ENCODE data around the gene UBE2G2. TPM values are rescaled to one million over a fixed set of nuclear protein-coding genes. Genes with fewer than 3 reads are reported as not detected.

UBE2G2 gene
- total RNA-seq, 1 donor = 75.3 TPM

GRCh38 chr21:44846485-44847260, 45.1 kb upstream of the UBE2G2 start:
- Histone ChIP-seq H3K79me2 (ENCODE audit: insufficient read depth, low read length) (peaks cover 15% of the 10 kb centered on the region), H3K4me3 (ENCODE audit: insufficient read depth, low read length) (peak overlapping the region; percentile 69), H3K4me2 (ENCODE audit: insufficient read depth, low read length) (peak overlapping the region; percentile 87), H2AFZ (ENCODE audit: low read length) (no peak overlapping the region), H3K27me3 (ENCODE audit: insufficient read depth, low read length) (peaks cover 15% of the 10 kb centered on the region), H3K27ac (ENCODE audit: low read depth, low read length) (peak overlapping the region; percentile 68), H3K4me1 (ENCODE audit: insufficient read depth, low read length) (peaks cover 18% of the 10 kb centered on the region), H3K36me3 (ENCODE audit: insufficient read depth, low read length) (peaks cover 26% of the 10 kb centered on the region), H4K20me1 (ENCODE audit: insufficient read depth, low read length) (peaks cover 27% of the 10 kb centered on the region), H3K9me3 (ENCODE audit: low read depth, low read length) (no peaks in the 10 kb centered on the region)
- peak; percentile 98 for DNase-seq (ENCODE audit: insufficient read length, low spot score, missing footprints)
- TF ChIP-seq, protein P1, sequence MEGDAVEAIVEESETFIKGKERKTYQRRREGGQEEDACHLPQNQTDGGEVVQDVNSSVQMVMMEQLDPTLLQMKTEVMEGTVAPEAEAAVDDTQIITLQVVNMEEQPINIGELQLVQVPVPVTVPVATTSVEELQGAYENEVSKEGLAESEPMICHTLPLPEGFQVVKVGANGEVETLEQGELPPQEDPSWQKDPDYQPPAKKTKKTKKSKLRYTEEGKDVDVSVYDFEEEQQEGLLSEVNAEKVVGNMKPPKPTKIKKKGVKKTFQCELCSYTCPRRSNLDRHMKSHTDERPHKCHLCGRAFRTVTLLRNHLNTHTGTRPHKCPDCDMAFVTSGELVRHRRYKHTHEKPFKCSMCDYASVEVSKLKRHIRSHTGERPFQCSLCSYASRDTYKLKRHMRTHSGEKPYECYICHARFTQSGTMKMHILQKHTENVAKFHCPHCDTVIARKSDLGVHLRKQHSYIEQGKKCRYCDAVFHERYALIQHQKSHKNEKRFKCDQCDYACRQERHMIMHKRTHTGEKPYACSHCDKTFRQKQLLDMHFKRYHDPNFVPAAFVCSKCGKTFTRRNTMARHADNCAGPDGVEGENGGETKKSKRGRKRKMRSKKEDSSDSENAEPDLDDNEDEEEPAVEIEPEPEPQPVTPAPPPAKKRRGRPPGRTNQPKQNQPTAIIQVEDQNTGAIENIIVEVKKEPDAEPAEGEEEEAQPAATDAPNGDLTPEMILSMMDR (IDR thresholded peaks at IDR 0.05; ENCODE audit: extremely low read depth, low read depth, low read length) = no peak

- Histone ChIP-seq H2AFZ (ENCODE audit: low read length) (no peak overlapping the region), H3K4me1 (ENCODE audit: insufficient read depth, low read length) (peaks cover 18% of the 10 kb centered on the region), H4K20me1 (ENCODE audit: insufficient read depth, low read length) (peaks cover 24% of the 10 kb centered on the region), H3K4me2 (ENCODE audit: insufficient read depth, low read length) (peak overlapping the region; percentile 87), H3K9me3 (ENCODE audit: low read depth, low read length) (no peaks in the 10 kb centered on the region), H3K79me2 (ENCODE audit: insufficient read depth, low read length) (peaks cover 10% of the 10 kb centered on the region), H3K27ac (ENCODE audit: low read depth, low read length) (peak overlapping the region; percentile 68), H3K4me3 (ENCODE audit: insufficient read depth, low read length) (peak overlapping the region; percentile 69), H3K27me3 (ENCODE audit: insufficient read depth, low read length) (peaks cover 15% of the 10 kb centered on the region), H3K36me3 (ENCODE audit: insufficient read depth, low read length) (peaks cover 22% of the 10 kb centered on the region)
- DNase-seq (ENCODE audit: insufficient read length, low spot score, missing footprints) = no peak
- TF ChIP-seq, protein P1 (IDR thresholded peaks at IDR 0.05; ENCODE audit: extremely low read depth, low read depth, low read length) = no peak
Observed at GRCh38 chr21:44846224-44846484, 44.5 kb upstream of the UBE2G2 start.

- Histone ChIP-seq H3K4me3 (ENCODE audit: insufficient read depth, low read length) (peak overlapping the region; percentile 69), H3K4me1 (ENCODE audit: insufficient read depth, low read length) (peaks cover 18% of the 10 kb centered on the region), H3K79me2 (ENCODE audit: insufficient read depth, low read length) (peaks cover 8% of the 10 kb centered on the region), H3K36me3 (ENCODE audit: insufficient read depth, low read length) (peaks cover 17% of the 10 kb centered on the region), H3K9me3 (ENCODE audit: low read depth, low read length) (no peaks in the 10 kb centered on the region), H2AFZ (ENCODE audit: low read length) (no peak overlapping the region), H3K27me3 (ENCODE audit: insufficient read depth, low read length) (peaks cover 15% of the 10 kb centered on the region), H3K27ac (ENCODE audit: low read depth, low read length) (peak overlapping the region; percentile 68), H3K4me2 (ENCODE audit: insufficient read depth, low read length) (peak overlapping the region; percentile 87), H4K20me1 (ENCODE audit: insufficient read depth, low read length) (peaks cover 23% of the 10 kb centered on the region)
- DNase-seq (ENCODE audit: insufficient read length, low spot score, missing footprints) = peak; percentile 96
- TF ChIP-seq, protein P1 (IDR thresholded peaks at IDR 0.05; ENCODE audit: extremely low read depth, low read depth, low read length) = peak; percentile 38
Observed at GRCh38 chr21:44845418-44846223, 44.0 kb upstream of the UBE2G2 start.

GRCh38 chr21:44844256-44844655, 42.6 kb upstream of the UBE2G2 start:
- Histone ChIP-seq H3K4me1 (ENCODE audit: insufficient read depth, low read length) (peaks cover 18% of the 10 kb centered on the region), H2AFZ (ENCODE audit: low read length) (no peak overlapping the region), H3K27me3 (ENCODE audit: insufficient read depth, low read length) (peaks cover 18% of the 10 kb centered on the region), H3K4me3 (ENCODE audit: insufficient read depth, low read length) (no peak overlapping the region), H3K36me3 (ENCODE audit: insufficient read depth, low read length) (peaks cover 4% of the 10 kb centered on the region), H3K79me2 (ENCODE audit: insufficient read depth, low read length) (peaks cover 2% of the 10 kb centered on the region), H3K4me2 (ENCODE audit: insufficient read depth, low read length) (no peak overlapping the region), H4K20me1 (ENCODE audit: insufficient read depth, low read length) (peaks cover 12% of the 10 kb centered on the region), H3K27ac (ENCODE audit: low read depth, low read length) (no peak overlapping the region), H3K9me3 (ENCODE audit: low read depth, low read length) (no peaks in the 10 kb centered on the region)
- TF ChIP-seq, protein P1 (IDR thresholded peaks at IDR 0.05; ENCODE audit: extremely low read depth, low read depth, low read length) = no peak
- DNase-seq (ENCODE audit: insufficient read length, low spot score, missing footprints) = no peak

Data from osteoblast (primary cell).